Heart right ventricle (tissue), 16 donors: Measurements from ENCODE around the gene VAPB. TPM values are rescaled to one million over a fixed set of nuclear protein-coding genes. Genes with fewer than 3 reads are reported as not detected.
A peak's percentile ranks its signal among the peaks of the same experiment; 100 is the strongest.
"Not testable (repeated sequence)": the region's sequence is repeated elsewhere in the genome, so short reads cannot be mapped to it uniquely, and the experiment has no call there.

Source experiments
- ATAC-seq, 8 donors: fragments of 200-7000 bp; cut with Tn5 transposase; one replicate each; pipeline ENCODE4 v1.9.1; 2020; ENCODE audit warnings: mild to moderate bottlenecking in 8 of 8, moderate library complexity in 8 of 8, moderate number of reproducible peaks in 1 of 8
- DNase-seq, 2 donors: peaks; one replicate each; pipeline ENCODE4 v3.0.0-alpha.2; 2020
- H3K27ac ChIP-seq, 10 donors: fragments of 200-600 bp; sonication (generic) in 2 of 10; one replicate each; pipeline versions ENCODE4 v1.5.0 to v1.8.0; 2020 to 2022; ENCODE audit warnings: mild to moderate bottlenecking in 3 of 10
- H3K27me3 ChIP-seq, 7 donors: fragments of 200-600 bp; one replicate each; pipeline ENCODE4 v1.8.0; 2021 to 2022; ENCODE audit warnings: mild to moderate bottlenecking in 2 of 7
- H3K36me3 ChIP-seq, 9 donors: fragments of 200-600 bp; sonication (generic) in 1 of 9; one replicate each; pipeline versions ENCODE4 v1.5.0 to v1.8.0; 2020 to 2022; ENCODE audit warnings: mild to moderate bottlenecking in 2 of 9
- H3K4me1 ChIP-seq, 9 donors: fragments of 200-600 bp; sonication (generic) in 1 of 9; one replicate each; pipeline versions ENCODE4 v1.5.0 to v1.8.0; 2020 to 2022; ENCODE audit warnings: mild to moderate bottlenecking in 4 of 9
- H3K4me3 ChIP-seq, 10 donors: fragments of 200-600 bp; sonication (generic) in 2 of 10; one replicate each; pipeline versions ENCODE4 v1.5.0 to v1.8.0; 2020 to 2022; ENCODE audit warnings: mild to moderate bottlenecking in 7 of 10, moderate library complexity in 2 of 10
- H3K9me3 ChIP-seq, 11 donors: fragments of 200-600 bp in 10 of 11; sonication (generic) in 2 of 11; one replicate each; pipeline versions ENCODE4 v1.5.0 to v1.8.0; 2013 to 2022; ENCODE audit warnings: mild to moderate bottlenecking in 2 of 11, control low read depth in 1 of 11, moderate library complexity in 1 of 11
- CTCF ChIP-seq, 9 donors: fragments of 200-600 bp; sonication (generic) in 2 of 9; IDR thresholded peaks; one replicate each; pipeline versions ENCODE4 v1.5.0 to v1.8.0; 2021 to 2022; ENCODE audit warnings: antibody characterized with exemption in 9 of 9, mild to moderate bottlenecking in 5 of 9, moderate library complexity in 1 of 9
- WGBS, 2 donors: extraction: QIAGEN DNeasy Blood & Tissue Kit; methylation state at CpG; one replicate each; pipeline ENCODE4 v1.1.7; 2013; ENCODE audit warnings: inconsistent platforms in 1 of 2; 5-methylcytosine and 5-hydroxymethylcytosine counted together
- intact Hi-C, 10 donors: fragments of 100-400 bp; cut with DNase I; formaldehyde crosslinking; loops; one replicate each; pipeline versions ENCODE4 v1.11.1 to v1.14.2; 2022
- polyA plus RNA-seq, 2 donors: library from polyadenylated mRNA; stranded (reverse); fragments of 200-250 nt; gene quantifications; one replicate each; pipeline ENCODE4 v1.2.3, GENCODE V29; 2013
- total RNA-seq, 10 donors: library from RNA; stranded (reverse); fragmentation: NEBNext Ultra II Directional in 3 of 10; extraction: Animal tissue kit (Norgen Biotek cat#: 25700) in 3 of 10; gene quantifications; one replicate each; pipeline versions ENCODE4 v1.2.1 to v1.2.4, GENCODE V29; 2021 to 2023
- donor health status: Arrhythmogenic right ventricular cardiomyopathy.
- donor health status: ischemic (EF 13 %, LVEDD 7.1; RV severe dilation, severe dysfunction).
- donor health status: healthy with polysubstance abuse.
- donor health status: DM: no; HTN: yes; CAD: no.
- donor health status: DM: no; HTN: no; CAD: no.
- donor health status: ischemic (EF 25% LVEDD 6.9; RV normal size, moderate dysfunction).
- donor health status: ischemic (EF 25% LVEDD 5.7; RV mildly dilated, moderate dysfunction).
- donor health status: healthy.
- donor health status: DM: yes; HTN: yes; CAD: no.
- donor health status: Ischemic cardiomyopathy.
- donor health status: ischemic (EF 35%, LVEDD 5.7; RV mildly dilated, moderate dysfunction).
- donor health status: nonischemic (EF 11% LVEDD 7.7; RV severe dilation, severe dysfunction).
- donor health status: DM: yes; HTN: yes; CAD: no.
- donor health status: PGD.
- donor health status: ischemic (EF 29% LVEDD 5.4; RV normal size, mild dysfunction).
- donor health status: nonischemic (EF 23%, LVEDD 6.1; RV moderate dilation, normal function).

The VAPB gene
- total and polyA plus RNA-seq, 12 donors: 20.8 to 89.9 (median 69.8) TPM

GRCh38 chr20:58420798-58421496, 31.9 kb downstream of the VAPB start:
- Histone ChIP-seq H3K27me3 (no peaks in the 10 kb centered on the region), H3K4me1 (peaks cover 0 to 19% (median 10%) of the 10 kb centered on the region in 9 donors), H3K27ac (no peak overlapping the region), H3K4me3 (no peak overlapping the region), H3K36me3 (peaks cover 0 to 76% (median 6%) of the 10 kb centered on the region in 9 donors), H3K9me3 (no peaks in the 10 kb centered on the region)
- DNase-seq: no peak
- 80 to 88% methylated on average over 5 of the region's 5 CpGs for WGBS, 2 donors
- TF ChIP-seq CTCF (IDR thresholded peaks at IDR 0.05): no peak
- intact Hi-C loops: no loop called here
- ATAC-seq: peak in 1 of 8 donors; percentile 25

GRCh38 chr20:58421497-58421850, 32.4 kb downstream of the VAPB start:
- no peak for DNase-seq
- intact Hi-C loops: no loop called here
- ATAC-seq: no peak
- no peaks in the 10 kb centered on the region for H3K9me3 ChIP-seq
- H3K27ac ChIP-seq: no peak overlapping the region
- H3K4me3 ChIP-seq: no peak overlapping the region
- H3K36me3 ChIP-seq: peaks cover 0 to 82% (median 6%) of the 10 kb centered on the region in 9 donors
- WGBS, 2 donors: 79 to 85% methylated on average over 1 of the region's 1 CpG
- H3K27me3 ChIP-seq: no peaks in the 10 kb centered on the region
- H3K4me1 ChIP-seq: peaks cover 0 to 14% (median 7%) of the 10 kb centered on the region in 9 donors
- no peak for TF ChIP-seq CTCF (IDR thresholded peaks at IDR 0.05)

GRCh38 chr20:58424218-58424969, 35.4 kb downstream of the VAPB start:
- ATAC-seq (no peak), DNase-seq (no peak)
- Histone ChIP-seq H3K4me3 (no peak overlapping the region), H3K27ac (no peak overlapping the region), H3K27me3 (no peaks in the 10 kb centered on the region), H3K9me3 (peaks cover 0 to 6% (median 0%) of the 10 kb centered on the region in 11 donors), H3K36me3 (peaks cover 0 to 84% (median 6%) of the 10 kb centered on the region in 9 donors), H3K4me1 (peaks cover 0 to 8% (median 0%) of the 10 kb centered on the region in 9 donors)
- intact Hi-C loops: no loop called here
- TF ChIP-seq CTCF (IDR thresholded peaks at IDR 0.05): no peak
- WGBS, 2 donors: 84 to 87% methylated on average over 6 of the region's 6 CpGs

GRCh38 chr20:58427571-58427970, 38.5 kb downstream of the VAPB start:
- H3K27ac ChIP-seq, ATAC-seq, H3K9me3 ChIP-seq, intact Hi-C loops, H3K27me3 ChIP-seq, DNase-seq, H3K4me3 ChIP-seq: not testable (repeated sequence)
- WGBS, 2 donors: 94 to 99% methylated on average over 3 of the region's 3 CpGs
- peaks cover 0 to 60% (median 0%) of the 10 kb centered on the region in 9 donors for H3K36me3 ChIP-seq
- H3K4me1 ChIP-seq: peaks cover 4 to 25% (median 14%) of the 10 kb centered on the region in 9 donors
